GM10847 (cell line): ENCODE measurements around the gene VENTX.

ENCODE experiments used
- POLR2A ChIP-seq: IDR thresholded peaks from 2 replicates; pipeline ENCODE4 v1.6.1; 2011; ENCODE audit not compliant: insufficient read length; ENCODE audit errors: extremely low read depth

VENTX gene

DNA sequence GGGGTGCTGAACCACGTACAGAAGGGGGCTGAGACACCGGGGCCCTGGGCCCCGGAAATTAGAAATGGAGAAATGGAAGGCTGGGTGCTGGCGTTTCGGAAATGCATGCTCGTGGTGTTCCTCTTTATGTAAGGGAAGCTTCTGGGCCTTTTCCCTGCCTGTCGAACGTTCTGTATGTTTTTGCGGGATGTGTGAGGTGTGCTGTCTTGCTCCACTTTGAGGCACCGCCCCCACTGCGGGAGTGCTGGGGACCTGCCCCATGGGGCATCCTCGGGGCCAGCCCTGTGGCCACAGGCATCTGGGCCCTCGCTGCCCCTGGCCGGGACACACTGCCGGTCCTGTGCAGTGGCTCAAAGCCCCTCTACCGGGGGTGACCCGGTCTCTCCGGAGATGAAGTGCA is 1.7 kb upstream of the VENTX start:
- TF ChIP-seq POLR2A, result no peak

DNA sequence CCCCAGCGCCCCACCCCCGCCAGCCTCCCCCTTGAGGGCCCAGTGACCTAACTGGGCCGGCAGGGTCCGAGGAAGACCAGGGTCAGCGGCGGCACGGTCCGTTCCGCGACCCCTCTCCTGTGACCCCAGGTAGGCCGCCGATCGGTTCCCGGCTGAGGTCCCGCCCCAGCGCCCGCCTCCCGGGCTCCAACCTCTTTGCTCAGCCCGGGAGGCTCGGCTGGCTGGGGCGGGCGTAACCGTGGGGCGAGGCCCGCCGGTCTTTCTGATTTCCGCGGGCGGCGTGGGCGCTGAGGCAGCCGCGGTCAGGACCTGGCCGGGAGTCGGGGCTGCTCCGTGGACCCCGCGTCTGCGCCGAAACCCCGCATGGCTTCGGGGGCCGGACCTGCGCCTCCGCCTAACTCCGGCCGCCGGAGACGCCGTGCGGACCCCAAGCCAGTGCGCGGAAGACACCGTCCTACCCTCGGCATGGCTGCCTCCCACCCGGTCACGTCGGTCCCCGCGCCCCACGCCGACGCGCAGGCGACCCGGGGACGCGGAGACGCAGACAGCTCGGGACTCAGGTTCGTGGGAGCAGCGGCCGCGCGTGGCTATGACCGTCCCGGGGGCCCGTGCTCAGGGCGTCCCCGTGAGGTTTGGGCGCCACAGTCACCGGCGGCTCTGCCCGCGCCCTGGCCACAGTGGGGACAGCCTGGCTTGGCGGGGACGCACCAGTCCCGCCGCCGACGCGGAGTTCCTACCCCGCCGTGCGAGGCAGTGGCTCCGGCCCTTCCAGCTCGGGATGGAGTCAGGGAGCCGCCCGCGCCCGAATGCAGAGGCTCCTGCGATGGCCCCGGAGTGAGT is 1.0 kb upstream of the VENTX start:
- no peak for TF ChIP-seq POLR2A

DNA sequence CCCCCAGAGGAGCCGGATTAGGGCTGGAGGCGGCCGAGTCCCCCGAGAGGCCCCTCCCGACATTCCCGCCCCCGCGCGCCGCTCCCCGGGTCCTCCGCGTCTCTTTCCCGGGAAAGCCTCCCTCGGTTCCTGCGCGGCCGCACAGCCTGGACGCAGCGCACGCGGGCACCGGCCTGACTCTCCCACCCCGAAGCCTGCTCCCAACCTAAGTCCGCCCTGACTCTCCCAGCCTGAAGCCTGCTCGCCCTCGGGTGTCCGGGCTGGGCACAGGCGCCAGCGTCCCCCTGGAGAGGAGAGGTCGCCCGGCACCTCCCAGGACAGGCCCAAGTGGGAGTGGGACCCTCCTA is 441 bp upstream of the VENTX start:
- TF ChIP-seq POLR2A, result no peak

DNA sequence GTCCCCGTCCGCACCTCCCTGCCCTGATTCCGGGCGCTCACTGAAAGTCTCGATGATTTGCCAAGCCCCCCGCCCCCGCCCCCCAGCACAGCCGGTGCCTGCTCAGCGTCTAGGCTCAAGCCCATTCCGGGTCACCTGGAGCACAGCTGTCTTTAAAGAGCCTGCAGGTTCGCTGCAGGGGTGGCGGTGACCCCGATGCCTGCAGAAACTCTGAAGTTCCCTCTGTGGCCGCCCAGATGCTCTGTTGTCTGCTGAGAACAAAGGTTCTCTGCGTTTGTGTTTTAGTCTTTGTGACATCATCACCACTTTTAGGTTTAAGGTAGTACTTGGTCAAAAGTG is 780 bp downstream of the VENTX start:
- no peak for TF ChIP-seq POLR2A

DNA sequence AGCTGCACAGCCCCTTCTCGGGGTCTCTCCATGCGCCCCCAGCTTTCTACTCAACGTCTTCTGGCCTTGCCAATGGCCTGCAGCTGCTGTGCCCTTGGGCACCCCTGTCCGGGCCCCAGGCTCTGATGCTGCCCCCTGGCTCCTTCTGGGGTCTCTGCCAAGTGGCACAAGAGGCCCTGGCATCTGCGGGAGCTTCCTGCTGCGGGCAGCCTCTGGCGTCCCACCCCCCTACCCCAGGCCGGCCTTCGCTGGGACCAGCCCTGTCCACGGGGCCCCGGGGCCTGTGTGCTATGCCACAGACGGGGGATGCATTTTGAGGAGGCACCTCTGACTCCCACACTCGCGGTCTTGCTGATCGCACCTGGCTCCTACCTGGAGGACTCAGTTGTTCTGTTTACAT is 2.3 kb downstream of the VENTX start:
- TF ChIP-seq POLR2A, result no peak

DNA sequence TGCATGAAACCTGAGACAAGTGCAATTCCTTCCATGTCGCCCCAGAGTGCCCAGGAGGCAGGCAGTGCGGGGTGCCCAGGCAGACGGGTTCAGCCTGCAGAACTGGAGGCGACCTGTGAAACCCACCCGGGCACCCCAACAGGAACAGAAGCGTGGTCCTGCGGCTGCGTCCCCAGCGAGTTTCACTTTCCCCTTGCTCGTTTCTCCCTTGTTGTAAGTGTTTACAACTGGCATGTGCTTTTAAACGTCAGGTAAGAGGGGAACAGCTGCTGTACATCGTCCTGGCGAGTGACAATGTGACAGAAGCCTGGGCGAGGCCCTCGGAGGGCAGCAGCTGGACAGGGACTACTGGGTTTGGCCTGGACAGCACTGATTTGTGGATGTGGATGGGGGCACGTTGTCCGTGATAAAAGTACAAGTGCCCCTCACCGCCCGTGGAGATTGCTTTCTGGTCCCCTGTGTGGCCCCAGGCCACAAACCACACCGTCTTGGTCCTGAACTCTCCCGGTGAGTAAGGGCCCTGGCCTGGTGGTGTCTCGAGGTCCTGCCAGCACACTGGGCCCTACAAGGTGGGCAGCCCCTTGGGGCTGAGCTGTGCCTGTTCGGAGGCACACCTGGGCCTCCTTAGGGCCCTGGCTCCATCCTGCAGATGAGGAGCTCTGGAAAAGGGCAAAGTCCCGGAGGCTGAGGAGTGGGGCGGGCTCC is 4.0 kb downstream of the VENTX start:
- no peak for TF ChIP-seq POLR2A

DNA sequence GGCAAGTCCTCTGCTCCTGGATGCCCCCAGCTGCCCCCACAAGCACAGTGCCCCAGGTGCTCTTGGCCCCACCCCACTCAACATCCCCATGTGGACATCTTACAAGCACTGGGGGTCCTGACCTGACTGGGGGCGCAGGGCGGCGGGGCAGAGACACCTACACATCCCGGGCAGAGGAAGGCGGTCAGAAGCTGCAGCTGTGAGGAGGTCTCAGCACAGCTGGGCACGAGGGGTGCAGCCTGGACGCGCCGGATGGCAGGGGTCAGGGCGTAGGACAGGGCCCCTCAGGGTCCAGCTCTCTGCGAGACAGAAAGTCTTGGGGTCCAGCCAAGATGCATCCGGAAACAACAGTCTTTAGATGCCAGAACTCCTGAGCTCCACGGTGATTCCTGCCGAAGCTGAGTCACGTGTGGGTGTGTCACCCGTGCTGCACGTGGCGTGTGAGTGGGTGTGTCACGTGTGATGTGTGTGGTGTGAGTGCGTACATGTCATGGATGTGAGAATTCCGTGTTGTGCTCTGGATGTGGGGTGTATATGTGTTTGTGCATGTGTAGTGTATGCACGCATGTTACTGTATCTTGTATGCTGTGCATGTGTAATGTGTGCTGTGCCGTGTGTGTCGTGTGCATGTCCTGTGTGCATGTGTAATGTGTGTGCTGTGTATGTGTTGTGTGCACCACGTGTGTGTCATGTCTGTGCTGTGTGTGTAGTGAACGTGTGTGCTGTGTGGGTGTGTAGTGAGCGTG is 5.1 kb downstream of the VENTX start:
- TF ChIP-seq POLR2A, result no peak

DNA sequence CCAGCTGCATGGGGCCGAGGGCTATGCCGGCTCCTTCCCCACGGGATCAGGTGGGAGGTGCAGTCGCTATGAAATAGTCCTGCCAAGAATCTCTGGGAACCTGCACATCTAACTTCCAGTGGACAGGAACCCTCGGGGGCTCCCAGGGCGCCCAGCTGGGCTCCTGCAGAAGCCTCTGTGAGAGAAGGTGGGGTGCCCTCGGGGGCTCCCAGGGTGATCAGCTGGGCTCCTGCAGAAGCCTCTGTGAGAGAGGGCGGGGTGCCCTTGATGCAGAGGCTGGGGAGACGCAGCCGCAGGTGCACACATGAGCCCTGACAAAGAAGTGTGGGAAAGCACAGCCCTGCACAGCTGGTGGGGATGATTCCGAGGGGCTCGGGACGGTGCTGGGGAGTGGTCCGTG is 5.9 kb downstream of the VENTX start:
- TF ChIP-seq POLR2A, result no peak

DNA sequence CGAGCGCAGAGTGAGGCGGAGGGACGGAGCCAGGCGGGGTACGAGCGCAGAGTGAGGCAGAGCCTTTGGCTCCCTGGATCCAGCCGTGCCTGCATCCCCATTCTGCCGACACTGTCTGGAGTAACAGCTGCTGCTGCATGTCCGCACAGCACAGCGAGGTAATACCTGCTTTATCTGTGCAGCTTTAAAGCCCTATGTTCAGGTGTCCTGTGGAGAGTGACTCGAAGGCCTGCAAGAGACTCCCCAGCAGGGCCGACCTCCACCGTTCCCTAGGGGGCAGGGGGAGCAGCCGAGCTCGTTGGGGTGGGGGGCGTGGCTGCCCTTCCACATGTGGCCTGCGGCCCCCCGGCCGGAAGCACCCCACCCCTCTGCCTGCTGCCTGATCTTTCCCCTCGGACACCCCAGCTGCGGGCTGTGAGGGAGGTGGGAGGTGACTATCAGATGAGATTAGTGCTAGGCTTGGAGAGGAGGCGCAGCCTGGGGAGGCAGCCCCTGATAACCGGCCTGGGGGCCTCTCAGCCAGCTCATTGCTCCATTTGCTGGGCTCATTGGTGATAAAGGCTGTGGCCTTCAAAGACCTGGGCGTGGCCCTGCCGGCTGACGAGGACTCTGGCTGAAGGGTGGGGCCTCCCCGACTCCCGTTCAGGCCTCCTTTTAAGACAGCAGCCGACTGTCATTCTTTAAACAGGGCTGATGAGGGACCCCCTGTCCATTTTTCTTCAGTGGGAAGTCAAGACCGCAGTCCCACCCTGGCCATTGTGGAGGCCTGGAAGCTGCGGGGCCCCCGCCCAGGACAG is 8.0 kb downstream of the VENTX start:
- TF ChIP-seq POLR2A, result no peak

DNA sequence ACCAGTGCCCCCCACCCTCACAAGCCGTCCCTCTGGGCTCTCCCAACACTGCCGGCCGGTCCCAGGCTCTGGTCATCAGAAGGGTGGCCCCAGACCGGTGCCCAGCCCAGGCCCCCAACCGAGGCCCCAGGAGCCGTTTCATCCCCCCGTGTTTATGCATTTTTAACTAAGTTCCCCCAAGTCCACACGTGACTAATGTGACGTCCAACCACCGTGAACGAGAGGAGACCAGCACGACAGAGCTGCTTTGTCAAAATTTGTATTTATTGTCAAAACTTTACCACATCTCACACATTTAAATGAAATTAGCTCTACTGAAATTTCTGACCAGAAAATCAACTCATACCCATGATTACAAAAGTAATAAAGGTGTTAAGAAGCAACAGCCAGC is 8.6 kb downstream of the VENTX start:
- no peak for TF ChIP-seq POLR2A

DNA sequence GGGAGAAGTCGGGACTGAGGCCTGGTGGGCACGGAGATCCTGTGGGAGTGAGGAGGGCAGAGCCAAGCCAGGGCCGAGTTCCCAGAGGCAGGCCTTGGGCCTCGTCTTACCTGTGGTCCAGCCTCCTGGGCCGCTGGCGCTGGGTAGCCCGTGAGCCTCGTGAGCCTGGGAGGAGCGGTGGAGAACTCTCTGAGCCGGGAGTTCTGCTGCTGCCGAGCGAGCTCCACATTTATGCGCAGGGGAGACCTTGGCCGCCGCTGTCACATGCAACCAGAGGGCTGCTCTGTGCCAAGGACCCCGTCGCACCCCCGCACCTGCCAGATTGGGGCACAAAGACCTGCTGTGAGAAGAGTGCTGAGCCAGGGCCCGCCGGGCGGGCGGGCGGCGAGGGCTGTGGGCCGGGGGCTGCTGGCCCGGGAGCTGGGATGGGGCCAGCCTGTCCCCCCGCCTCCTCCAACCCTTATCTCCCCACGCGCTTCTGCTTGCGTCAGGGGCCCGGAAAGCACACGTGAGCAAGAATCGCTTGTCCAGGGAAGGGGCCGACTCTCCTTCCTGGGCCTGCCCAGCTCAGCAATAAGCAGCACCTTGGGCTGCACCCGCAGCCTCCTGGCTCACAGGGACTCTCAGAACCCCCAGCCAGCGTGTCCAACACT is 10.2 kb downstream of the VENTX start:
- no peak for TF ChIP-seq POLR2A

DNA sequence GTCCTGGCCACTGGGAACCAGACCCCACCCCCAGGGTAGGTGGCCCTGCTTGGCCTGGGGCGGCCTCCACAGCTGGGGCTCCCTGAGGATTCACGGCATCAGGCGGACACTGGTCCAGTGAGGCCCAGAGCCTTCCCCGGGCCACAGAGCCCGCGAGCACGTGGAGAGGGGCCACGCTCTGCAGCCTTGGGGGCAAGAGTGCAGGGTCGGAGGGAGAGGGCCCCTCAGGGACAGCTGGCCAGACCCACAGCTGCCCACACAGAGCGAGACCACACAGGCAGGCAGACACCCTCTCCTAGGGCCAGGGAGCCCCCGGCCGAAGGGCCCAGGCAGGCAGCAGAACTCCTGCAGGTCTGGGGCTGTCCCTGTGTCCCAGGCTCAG is 10.7 kb downstream of the VENTX start:
- TF ChIP-seq POLR2A, result no peak

DNA sequence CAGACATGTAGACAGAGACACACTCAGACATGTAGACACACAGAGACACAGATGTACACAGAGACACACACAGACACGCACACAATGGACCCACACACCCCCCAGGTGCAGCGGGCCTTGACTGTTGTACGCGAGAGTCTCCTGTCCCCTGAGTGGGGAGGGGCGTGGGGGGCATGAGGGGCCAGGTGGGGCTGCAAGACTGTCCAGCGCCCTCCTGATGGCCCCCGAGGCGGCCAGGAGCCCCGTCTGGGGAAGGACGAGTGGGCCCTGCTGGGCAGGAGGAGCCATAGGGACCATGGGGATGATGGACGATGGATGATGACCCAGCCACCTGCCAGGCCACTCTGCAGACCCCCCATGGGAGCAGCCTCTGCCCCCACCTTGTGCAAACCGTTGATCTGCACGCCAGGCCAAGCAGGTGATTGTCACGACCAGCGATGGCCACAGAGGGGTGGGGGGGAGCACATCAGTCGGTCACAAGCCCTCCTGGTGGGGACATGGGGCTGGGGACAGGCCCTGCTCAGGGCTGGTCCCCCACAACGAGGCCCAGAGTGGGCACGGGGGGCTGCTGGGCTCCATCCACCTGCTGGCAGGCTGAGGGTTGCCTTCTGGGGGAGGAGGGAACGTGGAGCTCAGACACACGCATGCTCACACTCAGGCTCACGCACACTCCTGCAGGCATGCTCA is 11.6 kb downstream of the VENTX start:
- no peak for TF ChIP-seq POLR2A

DNA sequence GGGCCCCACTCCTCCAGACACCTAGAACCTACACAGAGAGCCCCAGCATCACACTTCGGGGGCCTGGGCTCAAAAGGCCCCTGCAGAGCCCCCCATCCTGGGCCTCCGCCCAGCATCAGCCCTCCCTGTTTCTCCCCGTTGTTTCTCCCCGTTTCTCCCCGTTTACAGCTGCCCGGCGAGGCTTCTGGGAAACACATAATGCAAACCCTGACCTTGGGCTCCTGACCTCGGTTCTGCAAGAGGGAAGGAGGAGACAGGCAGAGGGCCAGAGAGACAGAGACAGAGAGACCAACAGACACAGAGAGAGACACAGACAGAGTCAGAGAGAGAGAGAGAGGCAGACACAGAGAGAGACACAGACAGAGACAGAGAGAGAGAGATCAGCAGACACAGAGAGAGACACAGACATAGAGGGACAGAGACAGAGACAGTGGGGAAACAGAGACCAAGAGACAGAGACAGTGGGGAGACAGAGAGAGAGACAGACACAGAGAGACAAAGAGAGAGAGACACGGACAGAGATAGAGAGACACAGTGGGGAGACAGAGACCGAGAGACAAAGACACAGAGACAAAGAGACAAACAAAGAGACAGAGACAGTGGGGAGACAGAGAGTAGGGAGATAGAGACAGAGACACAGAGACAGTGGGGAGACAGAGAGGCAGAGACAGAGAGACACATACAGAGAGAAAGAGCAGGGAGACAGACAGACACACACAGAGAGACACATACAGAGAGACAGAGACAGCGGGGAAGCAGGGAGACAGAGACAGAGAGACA is 12.5 kb downstream of the VENTX start:
- no peak for TF ChIP-seq POLR2A
